Smooth muscle cell of the brain vasculature (primary cell): ENCODE results near the gene NECTIN2.
"Not testable (repeated sequence)": the region's sequence is repeated elsewhere in the genome, so short reads cannot be mapped to it uniquely, and the experiment has no call there.

ENCODE experiments used
- DNase-seq: peaks from one replicate; pipeline ENCODE4 v3.0.0-alpha.2; 2012; ENCODE audit warnings: low read depth, low spot score

The NECTIN2 gene

GRCh38 chr19:44817725-44818465 lies 28.2 kb upstream of the NECTIN2 start:
- no peak for DNase-seq

- no peak for DNase-seq
These were observed 27.5 kb upstream of the NECTIN2 start for GRCh38 chr19:44818466-44819031.

GRCh38 chr19:44819246-44819832 lies 26.8 kb upstream of the NECTIN2 start:
- DNase-seq = no peak

- no peak for DNase-seq
These were observed 25.2 kb upstream of the NECTIN2 start for GRCh38 chr19:44820648-44821609.

DNA sequence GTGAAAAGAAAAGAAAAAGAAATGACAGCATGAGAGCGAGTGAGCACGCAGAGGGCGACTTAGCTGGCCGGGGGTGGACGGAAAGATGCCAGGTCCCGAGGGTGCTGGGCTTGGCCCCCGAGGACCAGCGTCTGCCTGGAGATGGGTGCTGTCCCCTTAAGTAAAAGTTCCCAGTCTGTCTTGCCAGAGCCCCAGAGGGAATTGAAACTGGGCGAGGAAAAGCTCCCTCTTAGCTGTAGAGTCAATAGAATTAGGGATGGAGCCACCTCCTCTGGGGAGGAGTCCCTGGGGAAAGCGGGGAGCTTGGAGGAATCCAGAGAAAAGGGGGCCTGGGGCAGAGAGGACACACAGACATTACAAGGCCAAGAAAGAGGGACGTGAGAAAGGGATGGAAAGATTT lies 23.9 kb upstream of the NECTIN2 start:
- DNase-seq = no peak

GRCh38 chr19:44822670-44823372 lies 23.3 kb upstream of the NECTIN2 start:
- DNase-seq = no peak

- DNase-seq = no peak
These were observed 22.8 kb upstream of the NECTIN2 start for GRCh38 chr19:44823373-44823698.

DNA sequence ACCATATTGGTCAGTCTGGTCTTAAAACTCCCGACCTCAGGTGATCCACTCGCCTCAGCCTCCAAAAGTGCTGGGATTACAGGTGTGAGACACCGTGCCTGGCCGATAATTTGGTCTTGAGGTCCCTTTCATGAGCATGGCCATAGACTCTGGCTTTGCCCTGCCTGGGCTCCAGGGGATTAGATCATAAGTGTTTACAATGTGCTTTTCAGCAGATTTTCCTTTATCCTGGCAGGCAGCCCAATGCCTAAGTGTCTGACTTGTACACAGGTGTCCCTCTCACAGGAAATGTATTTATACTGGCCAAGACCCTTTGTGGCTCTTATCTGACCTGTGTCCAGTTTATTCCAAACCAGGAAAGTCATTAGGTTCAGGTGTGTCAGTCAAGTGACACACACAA lies 21.3 kb upstream of the NECTIN2 start:
- DNase-seq = no peak

GRCh38 chr19:44832875-44833274 lies 13.2 kb upstream of the NECTIN2 start:
- DNase-seq = not testable (repeated sequence)

DNA sequence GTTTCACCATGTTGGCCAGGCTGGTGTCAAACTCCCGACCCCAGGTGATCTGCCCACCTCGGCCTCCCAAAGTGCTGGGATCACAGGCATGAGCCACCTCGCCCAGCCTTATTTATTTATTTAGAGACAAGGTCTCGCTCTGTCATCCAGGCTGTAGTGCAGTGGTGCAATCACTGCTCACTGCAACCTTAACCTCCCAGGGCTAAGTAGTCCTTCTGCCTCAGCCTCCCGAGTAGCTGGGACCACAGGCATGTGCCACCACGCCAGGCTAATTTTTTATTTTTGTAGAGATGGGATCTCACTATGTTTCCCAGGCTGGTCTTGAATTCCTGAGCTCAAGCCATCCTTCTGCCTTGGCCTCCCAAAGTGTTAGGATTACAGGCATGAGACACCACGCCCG lies 11.7 kb upstream of the NECTIN2 start:
- DNase-seq = not testable (repeated sequence)

DNA sequence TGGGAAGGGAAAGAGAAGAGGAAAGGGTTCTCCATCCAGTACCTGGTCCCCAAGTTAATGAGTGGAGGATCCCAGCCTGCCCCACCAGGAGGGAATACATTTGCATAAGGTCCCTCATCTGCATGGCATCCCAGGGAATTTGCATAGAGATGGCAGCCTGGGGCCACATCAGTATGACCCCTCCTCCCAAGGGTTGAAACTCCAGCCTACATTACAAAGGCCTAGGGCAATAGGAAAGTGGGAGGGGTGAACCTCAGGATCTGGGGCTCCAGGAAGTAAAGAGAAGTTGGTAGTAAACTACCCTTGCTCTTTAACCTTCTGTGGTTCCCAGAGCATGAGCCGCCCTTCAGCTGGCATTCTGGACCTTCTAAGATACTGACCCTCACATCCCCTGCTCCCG lies 6.8 kb upstream of the NECTIN2 start:
- no peak for DNase-seq

DNA sequence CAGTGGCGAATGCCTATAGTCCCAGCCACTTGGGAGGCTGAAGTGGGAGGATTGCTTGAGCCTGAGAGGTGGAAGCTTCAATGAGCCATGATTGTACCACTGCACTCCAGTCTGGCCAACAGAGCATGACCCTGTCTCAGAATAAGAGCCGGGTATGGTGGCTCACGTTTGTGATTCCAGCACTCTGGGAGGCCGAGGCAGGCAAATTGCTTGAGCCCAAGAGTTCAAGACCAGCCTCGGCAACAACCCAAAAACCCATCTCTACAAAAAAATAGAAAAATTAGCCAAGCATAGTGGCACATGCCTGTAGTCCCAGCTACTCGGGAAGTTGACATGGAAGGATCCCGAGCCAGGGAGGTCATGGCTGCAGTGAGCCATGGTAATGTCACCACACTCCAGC lies 5.3 kb upstream of the NECTIN2 start:
- no peak for DNase-seq

- no peak for DNase-seq
These were observed 4.9 kb upstream of the NECTIN2 start for GRCh38 chr19:44841231-44841630.

- no peak for DNase-seq
These were observed 848 bp upstream of the NECTIN2 start for GRCh38 chr19:44845286-44845611.

DNA sequence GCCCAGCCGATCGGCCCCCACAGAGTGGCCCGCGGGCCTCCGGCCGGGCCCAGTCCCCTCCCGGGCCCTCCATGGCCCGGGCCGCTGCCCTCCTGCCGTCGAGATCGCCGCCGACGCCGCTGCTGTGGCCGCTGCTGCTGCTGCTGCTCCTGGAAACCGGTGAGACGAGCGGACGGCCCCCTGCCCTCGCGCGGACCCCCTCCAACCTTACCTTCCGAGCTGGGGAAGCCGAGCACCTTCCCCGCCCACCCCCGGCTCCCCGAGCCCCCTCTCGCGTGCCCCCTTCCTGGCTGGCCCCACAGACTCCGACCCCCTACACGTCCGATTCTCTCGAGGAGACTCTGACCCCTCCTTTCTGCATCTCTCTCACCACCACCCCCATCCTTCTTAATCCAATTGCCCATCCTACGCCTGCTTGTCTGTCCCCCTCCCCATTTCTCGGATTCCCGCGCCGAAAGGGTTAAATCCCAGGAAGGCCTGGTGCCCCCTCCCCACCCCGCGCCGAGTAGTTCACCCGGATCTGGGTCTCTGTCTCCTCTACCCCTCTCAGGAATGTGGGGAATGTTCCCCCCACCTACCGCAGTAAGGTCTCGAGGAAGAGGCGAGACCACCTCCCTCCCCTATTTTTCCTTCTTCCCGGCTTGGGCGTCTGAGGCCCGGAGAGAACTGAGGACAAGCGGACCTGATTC lies 502 bp downstream of the NECTIN2 start:
- DNase-seq = no peak

DNA sequence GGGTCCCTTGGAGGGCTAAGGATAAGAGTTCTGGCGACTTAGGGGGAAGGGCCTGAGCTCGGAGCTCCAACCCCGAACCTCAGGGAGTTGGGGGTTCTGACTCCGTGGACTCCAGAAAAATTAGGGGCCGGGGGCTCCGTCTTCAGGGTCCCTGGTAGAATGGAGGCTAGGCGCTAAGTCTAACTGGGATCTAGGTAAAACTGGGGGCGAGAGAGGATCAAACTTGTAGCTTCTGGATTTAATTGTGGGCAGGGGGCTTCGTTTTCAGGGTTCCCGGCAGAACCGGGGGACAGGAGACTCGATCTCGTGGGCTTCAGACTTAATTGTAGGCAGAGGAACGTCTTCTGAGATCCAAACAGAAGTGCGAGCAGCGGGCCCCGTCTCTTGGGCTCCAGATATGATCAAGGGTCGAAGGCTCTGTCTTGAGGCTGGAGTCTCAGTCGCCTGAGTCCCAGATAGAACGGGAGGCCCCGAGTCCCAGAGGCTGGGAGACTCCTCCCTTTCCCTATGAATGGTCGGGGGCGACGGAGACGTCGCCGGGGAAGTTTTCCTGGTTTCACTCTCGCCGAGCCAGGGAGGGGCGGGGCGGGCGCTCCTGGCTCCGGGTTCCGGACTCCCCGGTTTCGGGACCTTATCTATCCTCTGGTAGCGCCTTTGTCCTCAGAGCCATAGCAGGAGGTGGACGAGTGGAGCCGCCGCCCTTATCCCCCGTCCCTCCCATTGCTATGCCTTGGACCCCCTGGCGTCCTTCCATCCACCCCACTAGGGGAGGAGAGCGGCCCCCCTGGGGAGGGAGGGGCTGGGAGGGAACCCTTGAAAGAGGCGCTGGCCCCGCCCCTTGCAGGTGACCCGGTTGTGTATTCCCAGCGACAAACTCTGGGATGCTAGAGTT lies 1.3 kb downstream of the NECTIN2 start:
- no peak for DNase-seq

DNA sequence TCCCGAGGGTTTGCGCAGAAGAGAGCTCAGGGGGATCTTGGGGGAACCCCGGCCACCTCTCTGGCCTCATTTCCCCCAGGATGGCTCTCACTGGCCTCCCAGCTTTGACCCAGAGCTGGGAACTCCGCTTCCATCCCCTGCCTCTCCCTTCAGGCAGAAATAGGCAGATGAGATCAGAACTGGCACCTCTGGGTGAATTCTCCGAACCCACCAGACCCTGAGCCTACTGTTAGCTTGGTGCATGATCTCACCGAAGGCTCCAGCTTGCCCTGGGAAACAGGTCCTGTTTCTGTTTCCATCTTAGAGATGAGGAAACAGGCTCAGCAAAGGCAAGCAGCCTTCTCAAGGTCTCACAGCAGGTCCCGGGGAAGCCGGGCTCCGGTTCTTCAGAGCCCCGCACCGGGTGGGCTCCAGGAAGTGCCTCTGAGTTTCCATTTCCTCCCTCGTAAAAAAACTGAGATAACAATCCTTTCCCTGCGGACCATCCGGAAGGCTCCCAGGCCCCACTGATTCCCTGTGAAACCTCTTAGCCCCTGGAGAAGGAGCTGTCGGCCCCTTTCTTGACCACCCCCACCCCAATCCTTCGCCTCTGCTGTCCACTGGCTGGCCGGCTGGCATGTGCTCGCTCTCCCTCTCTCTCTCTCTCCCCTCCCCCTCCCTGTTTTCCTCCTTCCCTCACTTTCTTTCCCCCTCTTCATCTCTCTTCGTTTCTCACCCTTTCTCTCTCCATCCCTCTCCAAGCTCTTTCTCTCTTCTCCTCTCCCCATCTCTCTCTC lies 2.1 kb downstream of the NECTIN2 start:
- no peak for DNase-seq

DNA sequence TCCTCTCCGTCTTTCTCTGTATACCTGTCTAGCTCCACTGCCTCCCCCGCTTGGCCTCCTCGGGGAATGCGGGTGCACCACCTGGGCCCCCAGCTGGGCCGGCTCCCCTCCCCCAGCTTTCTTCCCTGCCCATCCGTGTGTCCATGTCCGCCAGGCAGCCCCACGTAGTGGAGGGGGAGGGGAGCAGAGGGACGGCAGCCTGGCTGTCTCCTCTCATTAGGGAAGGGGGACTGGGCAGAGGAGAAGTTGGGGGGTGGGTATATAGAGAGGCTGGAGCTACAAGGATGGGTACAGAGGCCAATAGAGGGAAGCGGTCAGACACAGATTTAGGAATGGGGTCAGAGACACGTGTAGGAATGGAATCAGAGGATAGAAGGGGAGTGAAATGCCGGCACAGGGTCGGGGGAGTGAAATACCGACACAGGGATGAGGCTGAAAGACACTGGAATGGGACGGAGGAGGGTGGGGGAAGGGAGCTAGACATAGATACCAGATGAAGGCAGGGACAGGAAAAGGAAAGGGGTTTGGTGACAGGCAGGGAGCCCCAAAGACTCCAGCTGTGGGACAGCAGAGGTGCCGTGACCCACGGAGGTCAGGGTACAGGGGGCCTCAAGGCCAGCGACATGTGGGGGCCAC lies 2.8 kb downstream of the NECTIN2 start:
- DNase-seq = no peak

DNA sequence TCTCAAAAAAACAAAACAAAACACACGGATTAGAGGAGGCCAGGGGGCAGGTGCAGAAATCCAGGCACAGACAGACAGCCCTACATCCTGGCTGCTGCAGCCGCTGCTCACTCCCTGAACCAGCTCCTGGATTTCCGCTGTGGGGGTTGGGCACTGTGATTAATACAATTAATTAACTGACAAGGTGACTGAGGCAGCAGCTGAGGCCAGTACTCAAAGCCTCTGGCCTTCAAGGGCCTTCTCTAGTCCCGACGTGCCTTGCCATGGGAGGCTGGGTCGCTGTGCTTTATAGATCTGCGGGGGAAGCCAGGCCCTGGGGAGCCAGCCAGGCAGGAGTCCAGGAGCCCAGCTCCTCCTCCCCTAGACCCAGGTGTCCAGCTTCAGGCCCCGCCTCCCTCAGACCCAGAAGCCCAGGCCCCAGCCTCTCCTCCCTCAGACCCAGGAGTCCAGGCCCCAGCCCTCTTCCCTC lies 4.6 kb downstream of the NECTIN2 start:
- no peak for DNase-seq
